ENCODE measurements around the gene URAD. TPM values are rescaled to one million over a fixed set of nuclear protein-coding genes. Genes with fewer than 3 reads are reported as not detected.

The URAD gene
- total RNA-seq, 1 donor: not detected

DNA sequence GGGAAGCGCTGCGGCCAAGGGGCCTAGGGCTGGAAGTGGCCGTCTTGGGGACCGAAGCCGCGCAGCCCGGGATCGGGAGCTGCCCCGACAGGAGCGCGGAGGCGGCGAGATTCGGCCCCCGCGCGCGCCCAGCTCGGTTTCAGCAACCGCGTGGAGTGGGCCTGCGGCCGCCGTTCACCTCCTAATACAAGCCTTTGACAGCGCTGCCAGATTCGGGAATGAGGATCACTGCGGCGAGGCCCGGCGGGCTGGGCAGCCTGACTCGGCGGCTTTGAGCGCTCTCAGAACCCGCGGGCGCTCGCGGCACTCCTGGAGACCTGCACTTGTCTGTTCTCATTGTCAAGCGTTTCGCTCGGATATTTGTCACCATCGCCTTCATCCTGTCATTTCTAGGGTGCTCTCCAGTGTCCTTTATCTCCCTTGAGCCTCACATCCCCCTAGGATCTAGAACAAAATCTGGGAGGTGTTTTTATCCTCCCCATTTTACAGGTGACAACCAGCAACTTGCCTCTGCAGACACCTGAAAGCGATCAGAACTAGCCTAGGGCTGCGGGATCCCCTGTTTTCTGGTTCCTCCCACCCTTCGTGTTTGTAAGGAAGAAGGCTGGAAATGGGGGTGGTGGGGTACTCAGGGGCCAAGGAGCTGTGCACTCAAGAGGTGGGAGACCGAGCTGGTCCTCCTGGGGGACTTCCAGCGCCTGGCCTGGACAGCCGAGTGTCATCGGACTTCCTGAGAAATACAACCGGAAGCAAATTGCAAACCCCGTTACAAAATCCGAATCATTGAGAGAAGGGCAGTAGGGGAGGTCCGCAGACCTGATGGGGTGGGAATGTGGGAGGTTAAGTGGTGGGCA is 17.9 kb downstream of the URAD start:
- no peak for TF ChIP-seq CTCF (IDR thresholded peaks at IDR 0.05; ENCODE audit: insufficient read depth, low read depth, low read length)
- no peak overlapping the region for H3K4me3 ChIP-seq (ENCODE audit: low read depth, low read length)
- DNase-seq (ENCODE audit: low read depth): no peak

DNA sequence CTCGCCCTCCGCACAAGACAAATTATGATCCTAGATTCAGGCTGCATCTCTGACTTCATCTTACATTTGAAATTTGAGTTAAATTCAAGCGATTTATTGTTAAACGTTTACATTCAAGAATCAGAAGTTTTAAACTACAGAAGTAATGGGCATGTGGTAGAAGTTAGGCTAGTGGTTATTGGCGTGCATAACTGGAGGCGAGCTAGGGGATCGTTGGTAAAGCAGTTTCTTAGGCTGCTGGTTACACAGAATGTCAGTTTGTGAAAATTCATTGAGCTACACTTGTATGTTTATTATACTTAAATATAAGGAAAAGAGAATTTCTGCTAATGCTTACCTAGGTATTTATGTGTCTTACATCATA is 18.6 kb downstream of the URAD start:
- no peak overlapping the region for H3K4me3 ChIP-seq (ENCODE audit: low read depth, low read length)
- TF ChIP-seq CTCF (IDR thresholded peaks at IDR 0.05; ENCODE audit: insufficient read depth, low read depth, low read length): no peak
- no peak for DNase-seq (ENCODE audit: low read depth)

DNA sequence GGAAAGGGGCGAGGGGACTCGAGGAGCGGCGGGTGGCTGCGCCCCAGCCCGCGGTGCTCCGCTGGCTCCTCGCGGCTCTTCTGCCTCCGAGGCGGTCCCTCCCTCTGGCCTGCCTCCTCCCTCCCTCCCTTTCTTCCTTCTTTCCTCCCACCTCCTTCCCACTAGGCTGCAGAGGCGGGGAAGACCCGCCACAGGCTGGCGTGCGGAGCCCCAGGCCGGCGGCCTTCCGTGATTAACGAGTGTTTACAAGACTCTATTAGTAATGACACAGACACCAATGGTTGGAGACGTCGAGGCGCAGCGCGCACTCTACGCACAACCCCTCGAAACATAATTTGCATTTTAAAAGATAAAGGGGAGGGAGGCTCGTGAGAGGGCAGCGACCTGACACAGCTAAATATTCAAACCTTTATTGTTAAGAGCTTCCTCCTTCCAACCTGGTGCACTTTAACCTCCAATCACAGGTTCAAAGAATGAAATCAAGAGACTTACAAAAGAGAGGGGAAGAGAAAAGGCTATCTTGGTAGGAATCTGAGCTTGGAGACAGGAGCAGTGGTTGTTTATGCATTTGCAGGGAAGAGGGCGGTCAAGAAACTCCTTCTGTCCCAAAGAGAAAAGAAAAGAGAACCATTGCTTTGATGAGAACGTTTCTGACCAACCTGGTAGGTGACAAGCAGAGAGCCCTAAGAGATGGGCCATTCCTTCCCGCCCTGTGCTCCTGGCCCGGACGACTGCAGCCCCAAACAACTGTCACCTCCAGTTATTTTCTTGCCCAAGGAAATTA is 19.2 kb downstream of the URAD start, which contains the start of gene CDX2:
Gene CDX2, minus strand, starts transcription at position 234 of the 784 bp plus-strand sequence. CDS start 309 bp downstream, outside the sequence.
- no peak for TF ChIP-seq CTCF (IDR thresholded peaks at IDR 0.05; ENCODE audit: insufficient read depth, low read depth, low read length)
- DNase-seq (ENCODE audit: low read depth): no peak
- H3K4me3 ChIP-seq (ENCODE audit: low read depth, low read length): no peak within 1 kb of the TSS

DNA sequence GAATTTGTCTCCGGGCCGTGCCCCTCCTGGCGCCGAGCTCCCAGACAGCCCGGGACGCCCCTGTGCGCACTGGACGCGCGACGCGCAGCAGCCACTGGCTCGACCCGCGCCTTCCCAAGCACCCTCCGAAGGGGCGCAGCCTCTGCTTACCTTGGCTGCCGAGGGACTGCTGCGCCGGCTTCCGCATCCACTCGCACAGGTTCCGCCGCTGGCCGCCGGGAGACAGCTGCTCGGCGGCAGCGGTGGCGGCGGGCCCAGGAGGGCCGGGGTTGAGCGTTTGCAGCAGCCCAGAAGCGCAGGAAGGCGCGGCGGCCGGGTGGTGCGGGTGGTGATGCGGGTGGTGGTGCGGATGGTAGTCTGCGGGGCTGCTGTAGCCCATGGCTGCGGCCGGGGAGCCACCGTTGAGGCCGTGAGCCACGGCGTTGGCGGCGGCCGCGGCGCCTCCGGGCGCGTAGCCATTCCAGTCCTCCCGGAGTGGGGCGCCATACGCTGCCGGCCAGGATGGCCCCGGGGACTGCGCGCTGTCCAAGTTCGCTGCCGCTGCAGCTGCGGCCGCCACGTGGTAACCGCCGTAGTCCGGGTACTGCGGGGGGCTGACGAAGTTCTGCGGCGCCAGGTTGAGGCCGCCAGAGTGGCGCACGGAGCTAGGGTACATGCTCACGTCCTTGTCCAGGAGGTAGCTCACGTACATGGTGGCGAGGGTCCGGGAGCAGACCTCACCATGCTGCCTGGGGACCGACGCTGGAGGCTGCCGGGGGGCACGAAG is 20.0 kb downstream of the URAD start:
- no peak for TF ChIP-seq CTCF (IDR thresholded peaks at IDR 0.05; ENCODE audit: insufficient read depth, low read depth, low read length)
- no peak for DNase-seq (ENCODE audit: low read depth)

DNA sequence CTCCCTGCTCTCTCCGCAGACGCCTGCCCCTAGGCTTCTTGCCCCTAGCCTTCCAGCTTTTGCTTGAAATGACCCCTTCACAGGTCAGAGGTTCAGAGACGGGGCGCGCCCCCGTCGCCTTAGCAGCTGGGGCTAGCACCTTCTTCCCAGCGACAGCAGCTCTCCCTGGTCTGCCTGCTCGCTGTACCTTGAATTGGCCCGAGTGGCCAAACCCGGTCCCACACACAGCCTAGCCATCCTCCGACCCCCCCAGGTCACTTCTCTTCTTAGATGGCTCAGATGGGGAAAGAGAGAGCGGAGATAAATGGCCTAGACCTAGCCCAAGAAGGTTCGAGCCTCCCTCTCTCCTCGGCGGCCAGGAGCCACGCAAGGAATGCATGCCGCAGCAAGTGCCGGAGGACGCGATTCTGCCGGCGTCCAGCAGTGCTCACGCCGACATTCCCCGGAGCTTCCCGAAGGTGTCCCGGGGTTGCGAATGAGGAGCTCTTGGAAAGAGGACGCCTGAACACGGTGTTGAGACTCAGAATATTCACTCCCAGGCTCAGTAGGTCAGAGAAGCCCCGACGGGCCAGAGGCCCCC is 20.7 kb downstream of the URAD start:
- no peak for TF ChIP-seq CTCF (IDR thresholded peaks at IDR 0.05; ENCODE audit: insufficient read depth, low read depth, low read length)
- DNase-seq (ENCODE audit: low read depth): no peak
- no peak overlapping the region for H3K4me3 ChIP-seq (ENCODE audit: low read depth, low read length)

More for the DNA sequence above, 20.0 kb downstream of the URAD start:
- H3K4me3 ChIP-seq (ENCODE audit: low read depth, low read length): no peak overlapping the region

GRCh38 chr13:27967203-27967735 is 21.2 kb downstream of the URAD start:
- no peak overlapping the region for H3K4me3 ChIP-seq (ENCODE audit: low read depth, low read length)
- no peak for TF ChIP-seq CTCF (IDR thresholded peaks at IDR 0.05; ENCODE audit: insufficient read depth, low read depth, low read length)
- DNase-seq (ENCODE audit: low read depth): no peak
